ENCODE results near the gene OPN4. TPM values are rescaled to one million over a fixed set of nuclear protein-coding genes. Genes with fewer than 3 reads are reported as not detected.

OPN4 gene
- total RNA-seq, 2 experiments from 2014 or later = not detected

DNA sequence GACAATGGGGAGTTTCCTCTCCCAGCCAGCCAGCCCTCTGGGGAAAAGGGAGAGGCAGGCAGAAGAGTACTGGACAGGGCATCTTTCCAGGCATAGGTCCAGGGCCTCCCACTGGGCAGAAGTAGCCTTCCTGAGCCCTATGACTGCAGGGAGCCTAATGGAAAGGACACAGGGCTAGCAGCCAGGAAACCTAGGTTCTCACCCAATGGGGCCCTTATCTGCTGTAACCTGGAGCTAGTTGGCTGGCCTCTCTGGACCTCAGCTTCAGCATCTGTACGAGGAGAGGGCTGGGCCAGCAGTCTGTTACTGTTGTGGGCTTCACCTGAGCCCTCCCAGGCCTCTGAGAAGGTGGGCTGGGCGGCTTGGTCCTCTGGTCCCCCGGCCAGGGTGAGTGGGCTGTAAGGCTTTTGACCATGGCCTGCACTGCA is 36.3 kb downstream of the OPN4 start:
- H3K27ac ChIP-seq (ENCODE audit: low read depth, low read length, poor library complexity, severe bottlenecking) = no peak overlapping the region
- H3K9me3 ChIP-seq (ENCODE audit: low read length) = no peaks in the 10 kb centered on the region
- H3K4me2 ChIP-seq (ENCODE audit: low read length) = no peak overlapping the region
- BruUV-seq (replicated peaks) = no TSS peak
- H2AFZ ChIP-seq (ENCODE audit: low read length) = no peak overlapping the region
- H3K9me2 ChIP-seq (ENCODE audit: insufficient read depth, low read length) = no peaks in the 10 kb centered on the region
- POLR2A ChIA-PET = interaction anchor here (0.7 kb wide), 1 partner anchor 13 kb away, joined by 3 read pairs; no protein-coding TSS in a partner anchor
- no peaks in the 10 kb centered on the region for H4K20me1 ChIP-seq (ENCODE audit: insufficient read depth, low read length)
- H3K4me3 ChIP-seq (ENCODE audit: low read depth, low read length, poor library complexity, severe bottlenecking) = no peak overlapping the region
- DNase-seq (ENCODE audit: low spot score) = no peak
- CTCF ChIA-PET (ENCODE audit: unreplicated experiment) = no interaction called here
- H3K36me3 ChIP-seq (ENCODE audit: insufficient read depth, low read length) = no peaks in the 10 kb centered on the region
- intact Hi-C loops (cut with micrococcal nuclease; ENCODE audit: unreplicated experiment) = no loop called here
- H3K79me2 ChIP-seq (ENCODE audit: insufficient read depth, low read depth, low read length) = no peaks in the 10 kb centered on the region
- TF ChIP-seq, protein P1, sequence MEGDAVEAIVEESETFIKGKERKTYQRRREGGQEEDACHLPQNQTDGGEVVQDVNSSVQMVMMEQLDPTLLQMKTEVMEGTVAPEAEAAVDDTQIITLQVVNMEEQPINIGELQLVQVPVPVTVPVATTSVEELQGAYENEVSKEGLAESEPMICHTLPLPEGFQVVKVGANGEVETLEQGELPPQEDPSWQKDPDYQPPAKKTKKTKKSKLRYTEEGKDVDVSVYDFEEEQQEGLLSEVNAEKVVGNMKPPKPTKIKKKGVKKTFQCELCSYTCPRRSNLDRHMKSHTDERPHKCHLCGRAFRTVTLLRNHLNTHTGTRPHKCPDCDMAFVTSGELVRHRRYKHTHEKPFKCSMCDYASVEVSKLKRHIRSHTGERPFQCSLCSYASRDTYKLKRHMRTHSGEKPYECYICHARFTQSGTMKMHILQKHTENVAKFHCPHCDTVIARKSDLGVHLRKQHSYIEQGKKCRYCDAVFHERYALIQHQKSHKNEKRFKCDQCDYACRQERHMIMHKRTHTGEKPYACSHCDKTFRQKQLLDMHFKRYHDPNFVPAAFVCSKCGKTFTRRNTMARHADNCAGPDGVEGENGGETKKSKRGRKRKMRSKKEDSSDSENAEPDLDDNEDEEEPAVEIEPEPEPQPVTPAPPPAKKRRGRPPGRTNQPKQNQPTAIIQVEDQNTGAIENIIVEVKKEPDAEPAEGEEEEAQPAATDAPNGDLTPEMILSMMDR (conservative IDR thresholded peaks at IDR 0.05; ENCODE audit: low read length) = no peak
- TF ChIP-seq EZH2phosphoT487 (IDR thresholded peaks at IDR 0.05; ENCODE audit: borderline replicate concordance, low read depth, low read length) = no peak
- H3K4me1 ChIP-seq (ENCODE audit: insufficient read depth, low read length, poor library complexity, severe bottlenecking) = no peaks in the 10 kb centered on the region

DNA sequence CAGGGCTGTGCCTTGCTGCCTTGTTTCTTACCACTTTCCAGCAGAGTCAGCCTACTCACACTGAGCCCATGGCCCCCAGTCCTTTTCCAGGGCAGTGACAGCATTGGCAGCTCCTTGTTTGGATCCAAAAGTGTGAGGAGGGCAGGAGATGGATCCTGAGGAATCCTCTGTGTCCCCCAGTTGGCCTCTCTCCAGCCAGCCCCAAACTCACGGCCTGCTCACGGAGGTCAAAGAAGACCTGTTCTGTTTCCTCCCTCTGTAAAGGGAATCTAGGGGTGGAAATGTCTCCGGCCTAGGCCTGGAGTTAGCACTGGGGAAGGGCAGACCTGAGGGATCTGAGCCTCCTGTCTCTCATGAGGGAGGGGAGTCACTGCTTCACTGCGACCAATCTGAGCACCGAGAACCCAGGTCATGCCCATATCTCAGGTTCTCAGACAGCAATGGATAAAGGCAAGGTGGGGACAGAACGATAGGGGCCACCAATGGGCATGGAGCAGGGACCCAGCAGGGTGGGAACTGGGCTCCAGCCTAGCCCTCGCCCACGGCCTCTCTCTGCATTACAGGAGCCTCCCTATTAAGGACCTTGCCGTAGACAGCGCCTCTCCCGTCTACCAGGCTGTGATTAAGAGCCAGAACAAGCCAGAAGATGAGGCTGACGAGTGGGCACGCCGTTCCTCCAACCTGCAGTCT is 37.1 kb downstream of the OPN4 start:
- no peaks in the 10 kb centered on the region for H3K79me2 ChIP-seq (ENCODE audit: insufficient read depth, low read depth, low read length)
- H3K36me3 ChIP-seq (ENCODE audit: insufficient read depth, low read length) = no peaks in the 10 kb centered on the region
- intact Hi-C loops (cut with micrococcal nuclease; ENCODE audit: unreplicated experiment) = no loop called here
- no peaks in the 10 kb centered on the region for H3K9me3 ChIP-seq (ENCODE audit: low read length)
- no peak overlapping the region for H2AFZ ChIP-seq (ENCODE audit: low read length)
- no peak overlapping the region for H3K4me3 ChIP-seq (ENCODE audit: low read depth, low read length, poor library complexity, severe bottlenecking)
- H3K9me2 ChIP-seq (ENCODE audit: insufficient read depth, low read length) = no peaks in the 10 kb centered on the region
- no TSS peak for BruUV-seq (replicated peaks)
- no peak overlapping the region for H3K4me2 ChIP-seq (ENCODE audit: low read length)
- no peak for DNase-seq (ENCODE audit: low spot score)
- TF ChIP-seq, protein P1 (conservative IDR thresholded peaks at IDR 0.05; ENCODE audit: low read length) = no peak
- no peak for TF ChIP-seq EZH2phosphoT487 (IDR thresholded peaks at IDR 0.05; ENCODE audit: borderline replicate concordance, low read depth, low read length)
- no peaks in the 10 kb centered on the region for H4K20me1 ChIP-seq (ENCODE audit: insufficient read depth, low read length)
- ChIA-PET POLR2A (no interaction called here), CTCF (ENCODE audit: unreplicated experiment) (interaction anchor here (0.6 kb wide), 1 partner anchor 435 kb away, joined by 3 read pairs; no protein-coding TSS in a partner anchor)
- no peaks in the 10 kb centered on the region for H3K4me1 ChIP-seq (ENCODE audit: insufficient read depth, low read length, poor library complexity, severe bottlenecking)
- H3K27ac ChIP-seq (ENCODE audit: low read depth, low read length, poor library complexity, severe bottlenecking) = no peak overlapping the region

DNA sequence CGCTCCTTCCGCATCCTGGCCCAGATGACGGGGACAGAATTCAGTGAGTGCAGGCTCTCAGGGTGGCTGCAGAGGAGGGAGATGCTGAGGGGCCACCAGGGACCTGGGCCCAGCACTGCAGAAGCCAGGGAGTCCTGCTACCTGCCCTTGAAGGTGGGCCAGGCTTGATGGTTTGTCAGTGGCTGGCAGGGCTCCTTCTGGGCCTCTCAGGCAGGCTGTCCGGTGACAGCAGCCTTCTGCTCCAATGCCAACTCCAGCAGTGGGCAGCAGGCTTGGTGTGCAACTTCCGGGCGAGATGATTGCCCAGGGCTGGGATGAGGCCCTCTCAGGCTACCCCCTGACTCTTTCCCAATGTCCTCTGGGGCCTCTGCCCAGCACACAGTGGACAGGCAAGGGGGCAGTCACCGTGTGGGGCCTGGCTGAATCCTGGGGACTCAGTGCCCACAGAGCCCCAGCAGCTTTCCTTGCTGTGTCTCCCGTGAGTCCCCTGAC is 37.7 kb downstream of the OPN4 start:
- no peaks in the 10 kb centered on the region for H3K9me2 ChIP-seq (ENCODE audit: insufficient read depth, low read length)
- no peak for DNase-seq (ENCODE audit: low spot score)
- no peaks in the 10 kb centered on the region for H3K36me3 ChIP-seq (ENCODE audit: insufficient read depth, low read length)
- ChIA-PET CTCF (ENCODE audit: unreplicated experiment) (interaction anchor here (0.6 kb wide), 1 partner anchor 436 kb away, joined by 3 read pairs; no protein-coding TSS in a partner anchor), POLR2A (no interaction called here)
- BruUV-seq (replicated peaks) = no TSS peak
- no peak overlapping the region for H3K27ac ChIP-seq (ENCODE audit: low read depth, low read length, poor library complexity, severe bottlenecking)
- H4K20me1 ChIP-seq (ENCODE audit: insufficient read depth, low read length) = no peaks in the 10 kb centered on the region
- no peaks in the 10 kb centered on the region for H3K9me3 ChIP-seq (ENCODE audit: low read length)
- no peaks in the 10 kb centered on the region for H3K4me1 ChIP-seq (ENCODE audit: insufficient read depth, low read length, poor library complexity, severe bottlenecking)
- no peak overlapping the region for H3K4me3 ChIP-seq (ENCODE audit: low read depth, low read length, poor library complexity, severe bottlenecking)
- no peaks in the 10 kb centered on the region for H3K79me2 ChIP-seq (ENCODE audit: insufficient read depth, low read depth, low read length)
- intact Hi-C loops (cut with micrococcal nuclease; ENCODE audit: unreplicated experiment) = no loop called here
- TF ChIP-seq EZH2phosphoT487 (IDR thresholded peaks at IDR 0.05; ENCODE audit: borderline replicate concordance, low read depth, low read length) = no peak
- TF ChIP-seq, protein P1 (conservative IDR thresholded peaks at IDR 0.05; ENCODE audit: low read length) = no peak
- H2AFZ ChIP-seq (ENCODE audit: low read length) = no peak overlapping the region
- H3K4me2 ChIP-seq (ENCODE audit: low read length) = no peak overlapping the region

All from OCI-LY7 (cell line).